ENCODE results near the gene ARHGAP5. TPM values are rescaled to one million over a fixed set of nuclear protein-coding genes. Genes with fewer than 3 reads are reported as not detected.

The ARHGAP5 gene
- total RNA-seq, 4 donors from 2014 or later, result 189 to 365 (median 229) TPM

DNA sequence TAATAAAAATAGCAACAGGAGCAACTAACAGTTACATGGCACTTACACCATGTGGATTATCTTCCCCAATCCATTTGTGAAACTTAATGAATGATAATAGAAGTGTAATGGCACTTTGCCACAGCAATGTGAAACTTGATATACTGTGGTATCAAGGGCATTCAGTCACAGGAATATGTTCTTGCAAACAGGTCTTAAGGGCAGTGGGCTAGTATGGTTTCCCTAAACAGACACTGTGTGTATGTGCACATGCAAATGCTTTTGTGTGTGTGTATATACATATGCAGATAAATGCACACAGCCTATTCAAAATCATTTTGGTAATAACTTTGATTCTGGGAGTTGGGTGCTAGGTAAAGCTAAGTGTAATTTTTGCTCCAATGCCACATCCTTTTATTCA lies 26.2 kb upstream of the ARHGAP5 start:
- no peaks in the 10 kb centered on the region for H3K36me3 ChIP-seq
- no peaks in the 10 kb centered on the region for H3K4me1 ChIP-seq
- DNase-seq, result no peak
- H3K27ac ChIP-seq, result no peak overlapping the region
- H3K4me3 ChIP-seq (replicated peaks in 1 of 3), result no peak overlapping the region
- intact Hi-C loops (cut with DNase I), result no loop called here
- H3K9me3 ChIP-seq, result no peaks in the 10 kb centered on the region
- TF ChIP-seq, protein P1, sequence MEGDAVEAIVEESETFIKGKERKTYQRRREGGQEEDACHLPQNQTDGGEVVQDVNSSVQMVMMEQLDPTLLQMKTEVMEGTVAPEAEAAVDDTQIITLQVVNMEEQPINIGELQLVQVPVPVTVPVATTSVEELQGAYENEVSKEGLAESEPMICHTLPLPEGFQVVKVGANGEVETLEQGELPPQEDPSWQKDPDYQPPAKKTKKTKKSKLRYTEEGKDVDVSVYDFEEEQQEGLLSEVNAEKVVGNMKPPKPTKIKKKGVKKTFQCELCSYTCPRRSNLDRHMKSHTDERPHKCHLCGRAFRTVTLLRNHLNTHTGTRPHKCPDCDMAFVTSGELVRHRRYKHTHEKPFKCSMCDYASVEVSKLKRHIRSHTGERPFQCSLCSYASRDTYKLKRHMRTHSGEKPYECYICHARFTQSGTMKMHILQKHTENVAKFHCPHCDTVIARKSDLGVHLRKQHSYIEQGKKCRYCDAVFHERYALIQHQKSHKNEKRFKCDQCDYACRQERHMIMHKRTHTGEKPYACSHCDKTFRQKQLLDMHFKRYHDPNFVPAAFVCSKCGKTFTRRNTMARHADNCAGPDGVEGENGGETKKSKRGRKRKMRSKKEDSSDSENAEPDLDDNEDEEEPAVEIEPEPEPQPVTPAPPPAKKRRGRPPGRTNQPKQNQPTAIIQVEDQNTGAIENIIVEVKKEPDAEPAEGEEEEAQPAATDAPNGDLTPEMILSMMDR (IDR thresholded peaks at IDR 0.05), result no peak
- TF ChIP-seq POLR2A (IDR thresholded peaks at IDR 0.05), result no peak
- no peaks in the 10 kb centered on the region for H3K27me3 ChIP-seq

DNA sequence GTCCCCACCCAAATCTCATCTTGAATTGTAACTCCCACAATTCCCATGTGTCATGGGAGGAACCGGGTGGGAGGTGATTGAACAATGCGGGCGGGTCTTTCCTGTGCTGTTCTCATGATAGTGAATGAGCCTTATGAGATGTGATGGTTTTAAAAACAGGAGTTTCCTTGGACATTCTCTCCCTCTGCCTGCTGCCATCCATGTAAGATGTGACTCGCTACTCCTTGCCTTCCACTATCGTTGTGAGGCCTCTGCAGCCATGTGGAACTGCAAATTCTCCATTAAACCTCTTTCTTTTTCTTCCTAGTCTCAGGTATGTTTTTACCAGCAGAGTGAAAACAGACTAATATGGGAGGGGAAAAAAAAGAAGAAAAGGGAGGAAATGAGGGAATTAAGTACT lies 22.6 kb upstream of the ARHGAP5 start:
- intact Hi-C loops (cut with DNase I), result no loop called here
- Histone ChIP-seq H3K4me3 (replicated peaks in 1 of 3) (no peak overlapping the region), H3K27me3 (no peaks in the 10 kb centered on the region), H3K9me3 (no peaks in the 10 kb centered on the region), H3K27ac (no peak overlapping the region), H3K4me1 (no peaks in the 10 kb centered on the region), H3K36me3 (no peaks in the 10 kb centered on the region)
- 94 to 97% methylated on average over 5 of the region's 5 CpGs for WGBS, 2 donors
- TF ChIP-seq, protein P1 (IDR thresholded peaks at IDR 0.05), result no peak
- TF ChIP-seq POLR2A (IDR thresholded peaks at IDR 0.05), result no peak
- no peak for DNase-seq

DNA sequence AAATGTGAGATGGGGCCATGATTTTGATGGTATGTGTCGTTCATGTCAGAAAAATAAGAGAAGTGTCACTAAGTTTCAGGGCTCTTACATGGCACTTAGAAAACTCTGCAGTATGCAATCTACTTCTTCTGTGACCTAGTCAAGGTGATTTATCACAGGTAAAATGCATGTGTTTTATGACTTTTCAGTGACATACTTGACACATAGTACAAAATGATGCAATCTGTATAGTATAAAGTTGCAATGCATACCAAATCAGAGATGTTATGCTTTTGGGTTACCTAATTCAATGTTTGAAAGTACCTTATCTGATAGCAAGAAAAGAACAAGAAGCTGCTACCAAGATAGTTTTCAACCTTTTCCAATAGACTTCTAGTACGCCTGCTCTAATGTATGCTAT lies 21.9 kb upstream of the ARHGAP5 start:
- Histone ChIP-seq H3K9me3 (no peaks in the 10 kb centered on the region), H3K27ac (no peak overlapping the region), H3K4me3 (replicated peaks in 1 of 3) (no peak overlapping the region), H3K27me3 (no peaks in the 10 kb centered on the region), H3K4me1 (no peaks in the 10 kb centered on the region), H3K36me3 (no peaks in the 10 kb centered on the region)
- WGBS, 2 donors, result 50% methylated on average over 2 of the region's 2 CpGs
- TF ChIP-seq, protein P1 (IDR thresholded peaks at IDR 0.05), result no peak
- no peak for TF ChIP-seq POLR2A (IDR thresholded peaks at IDR 0.05)
- intact Hi-C loops (cut with DNase I), result no loop called here
- no peak for DNase-seq

DNA sequence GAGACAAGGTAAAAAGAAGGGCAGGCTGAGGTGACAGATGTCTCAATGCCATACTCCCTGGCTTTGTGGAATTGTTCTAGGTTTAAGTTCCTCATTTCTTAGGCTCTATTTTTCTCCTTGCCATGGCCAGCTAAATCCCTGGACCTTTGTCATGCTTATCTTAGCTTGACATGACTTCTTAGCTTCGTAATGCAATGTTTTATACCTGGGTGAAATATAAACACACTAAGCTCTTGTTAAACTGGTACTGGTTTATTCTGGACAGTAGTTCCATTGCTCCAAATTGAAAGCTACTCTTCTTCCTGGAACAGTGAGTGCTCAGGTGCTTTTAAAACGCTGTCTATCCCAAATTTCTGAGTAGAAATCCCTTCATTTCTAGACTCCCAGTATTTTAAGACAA lies 17.4 kb upstream of the ARHGAP5 start:
- WGBS, 2 donors, result 43 to 48% methylated on average over 2 of the region's 2 CpGs
- Histone ChIP-seq H3K4me3 (replicated peaks in 1 of 3) (no peak overlapping the region), H3K36me3 (no peaks in the 10 kb centered on the region), H3K27me3 (no peaks in the 10 kb centered on the region), H3K4me1 (no peaks in the 10 kb centered on the region), H3K27ac (no peak overlapping the region), H3K9me3 (no peaks in the 10 kb centered on the region)
- no peak for DNase-seq
- intact Hi-C loops (cut with DNase I), result no loop called here
- TF ChIP-seq, protein P1 (IDR thresholded peaks at IDR 0.05), result no peak
- no peak for TF ChIP-seq POLR2A (IDR thresholded peaks at IDR 0.05)

DNA sequence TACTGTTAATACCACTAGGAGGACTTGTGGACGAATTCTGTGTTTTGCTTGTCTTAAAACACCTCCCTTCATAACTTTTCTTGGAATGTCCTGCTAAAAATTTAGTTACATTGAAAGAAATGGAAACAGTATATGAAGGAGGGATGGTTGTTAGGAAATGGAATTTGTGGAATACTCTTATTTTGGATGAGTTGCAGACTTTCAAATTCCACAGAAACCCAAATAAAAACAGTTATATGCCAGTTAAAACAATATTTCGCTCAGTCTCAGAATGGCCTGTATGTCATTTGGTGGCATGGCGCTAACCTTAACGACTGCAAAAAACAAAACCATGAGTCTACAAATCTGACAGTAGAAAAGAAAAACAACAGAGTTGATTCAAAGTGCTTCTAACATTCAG lies 12.2 kb upstream of the ARHGAP5 start:
- no peaks in the 10 kb centered on the region for H3K4me1 ChIP-seq
- H3K36me3 ChIP-seq, result no peaks in the 10 kb centered on the region
- intact Hi-C loops (cut with DNase I), result no loop called here
- no peak overlapping the region for H3K27ac ChIP-seq
- no peak for DNase-seq
- no peaks in the 10 kb centered on the region for H3K9me3 ChIP-seq
- H3K4me3 ChIP-seq (replicated peaks in 1 of 3), result no peak overlapping the region
- WGBS, 2 donors, result 88 to 90% methylated on average over 4 of the region's 4 CpGs
- TF ChIP-seq POLR2A (IDR thresholded peaks at IDR 0.05), result no peak
- TF ChIP-seq, protein P1 (IDR thresholded peaks at IDR 0.05), result no peak
- no peaks in the 10 kb centered on the region for H3K27me3 ChIP-seq
